HUDEP-2 (cell line): ENCODE measurements around the gene SASH1.

ENCODE experiments used
- DNase-seq, 76 experiments: peaks; one replicate each; lab custom pipeline; 2025; ENCODE audit not compliant: unreplicated experiment in 76 of 76; lab: John Stamatoyannopoulos, UW

SASH1 gene

DNA sequence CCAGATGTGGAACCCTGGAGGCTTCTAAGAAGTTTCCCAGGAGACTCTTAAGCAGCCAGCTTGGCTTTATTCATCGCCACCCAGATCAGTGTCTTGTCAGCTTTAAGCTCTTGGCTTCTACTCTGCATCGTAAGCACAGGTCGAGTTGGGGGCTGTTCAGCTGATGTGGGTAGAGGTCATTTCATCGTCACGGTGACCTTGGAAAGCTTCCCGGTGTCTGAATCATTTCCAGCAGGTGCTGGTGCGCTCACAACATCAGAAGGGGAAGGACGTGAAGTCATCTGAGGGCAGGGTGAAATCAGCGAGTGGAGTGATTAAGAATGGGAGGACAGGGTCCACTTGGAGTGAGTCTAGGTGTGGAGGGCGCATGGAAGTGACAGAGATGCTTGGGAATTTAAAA lies 112.6 kb downstream of the SASH1 start:
- no peak for DNase-seq

DNA sequence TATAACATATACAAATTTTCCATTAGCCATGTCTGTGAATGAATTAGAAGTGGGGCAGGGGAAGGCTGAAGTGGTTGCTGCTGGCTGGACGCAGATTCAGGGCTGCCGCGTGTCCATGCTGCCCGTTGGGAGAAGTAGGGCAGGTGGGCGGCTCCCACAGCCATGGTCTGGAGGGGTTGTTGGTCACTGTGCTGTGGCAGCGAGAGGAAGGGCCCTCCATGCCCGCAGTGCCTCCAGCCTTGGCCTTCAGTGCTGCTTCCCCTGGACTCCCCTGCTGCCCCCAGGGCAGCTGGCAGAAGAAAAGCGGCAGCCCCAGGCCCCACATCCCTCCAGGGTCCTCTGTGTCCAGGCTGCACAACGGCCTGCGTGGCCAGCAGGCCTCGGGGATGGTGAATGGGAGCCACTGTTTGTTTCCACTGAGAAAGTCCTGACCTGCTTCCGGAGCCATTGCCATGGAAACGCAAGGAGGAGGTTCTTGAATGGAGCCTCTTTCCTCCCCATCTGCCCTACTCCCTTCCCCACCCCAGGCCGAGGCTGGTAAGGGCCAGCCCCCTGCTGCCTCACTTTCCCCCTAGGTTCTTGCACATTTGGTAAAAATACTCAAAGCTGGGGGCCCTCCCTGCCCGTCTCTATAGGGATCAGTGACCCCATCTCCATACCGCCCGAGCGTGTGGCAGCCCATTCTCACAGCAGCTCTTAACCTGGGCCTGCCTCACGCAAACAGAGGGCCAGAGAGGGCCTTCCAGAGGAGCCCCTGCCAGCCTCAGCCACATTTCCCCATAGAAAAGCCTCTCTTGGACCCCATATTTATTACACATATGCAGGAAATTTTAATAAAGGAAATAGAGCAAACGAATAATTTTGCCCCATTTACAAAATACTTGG lies 113.3 kb downstream of the SASH1 start:
- no peak for DNase-seq

DNA sequence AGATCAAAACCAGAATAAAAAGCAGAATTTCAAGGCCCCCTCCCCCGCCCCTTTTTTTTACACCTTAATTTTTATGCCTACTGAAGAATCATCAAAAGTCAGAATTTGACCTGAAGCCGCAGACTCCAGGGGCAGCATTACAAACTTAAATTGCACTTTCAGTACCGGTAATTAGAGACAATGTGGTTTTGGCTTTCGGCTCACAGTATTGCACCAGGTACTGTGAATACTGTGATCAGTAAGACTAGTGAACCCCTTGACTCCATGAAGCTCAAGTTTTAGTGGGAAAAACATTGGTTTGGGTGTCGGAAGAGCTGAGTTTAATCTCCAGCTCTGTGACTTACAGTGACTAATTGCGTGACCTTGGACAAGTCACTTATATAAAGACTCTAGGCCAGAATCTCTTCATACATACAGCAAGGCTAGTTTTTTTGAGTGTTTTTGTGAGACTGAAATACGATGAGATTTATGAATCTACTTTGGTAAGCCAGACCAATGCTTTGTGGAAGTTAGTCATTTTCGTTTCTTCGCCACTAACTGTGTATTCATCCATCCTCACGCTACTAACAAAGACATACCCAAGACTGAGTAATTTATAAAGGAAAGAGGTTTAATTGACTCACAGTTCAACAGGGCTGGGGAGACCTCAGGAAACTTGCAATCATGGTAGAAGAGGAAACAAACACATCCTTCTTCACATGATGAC lies 114.7 kb downstream of the SASH1 start:
- no peak for DNase-seq

DNA sequence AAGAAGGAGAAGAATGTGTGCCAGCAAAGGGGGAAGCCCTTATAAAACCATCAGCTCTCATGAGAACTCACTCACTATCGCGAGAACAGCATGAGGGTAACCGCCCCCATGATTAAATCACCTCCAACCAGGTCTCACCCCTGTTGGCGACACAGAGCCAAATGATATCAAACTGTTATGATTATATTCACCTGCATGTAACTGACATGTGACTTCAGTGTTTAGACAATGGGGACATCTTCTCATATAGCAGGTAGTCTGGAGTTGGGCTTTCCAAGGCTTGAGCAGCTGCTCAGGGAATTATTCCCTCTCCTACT lies 115.2 kb downstream of the SASH1 start:
- no peak for DNase-seq

DNA sequence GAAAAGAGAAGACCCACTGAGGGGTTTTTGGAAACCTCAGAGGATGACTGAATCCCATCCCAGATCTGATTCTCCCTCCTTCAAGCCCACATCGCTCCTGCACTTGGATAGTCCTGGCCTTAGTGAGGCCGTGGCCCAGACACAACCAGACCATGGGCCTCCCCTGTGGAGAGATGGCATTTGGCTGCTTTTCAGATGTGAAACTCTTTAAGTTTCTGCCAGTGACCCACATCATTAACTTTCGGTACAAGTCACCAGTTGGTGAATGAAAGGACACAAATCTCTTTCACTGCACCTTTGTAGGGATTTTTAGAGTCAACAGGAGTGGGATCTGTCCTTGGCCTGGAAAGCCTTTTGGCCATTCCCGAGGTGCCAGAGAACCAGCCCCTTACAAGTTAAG lies 116.6 kb downstream of the SASH1 start:
- no peak for DNase-seq

DNA sequence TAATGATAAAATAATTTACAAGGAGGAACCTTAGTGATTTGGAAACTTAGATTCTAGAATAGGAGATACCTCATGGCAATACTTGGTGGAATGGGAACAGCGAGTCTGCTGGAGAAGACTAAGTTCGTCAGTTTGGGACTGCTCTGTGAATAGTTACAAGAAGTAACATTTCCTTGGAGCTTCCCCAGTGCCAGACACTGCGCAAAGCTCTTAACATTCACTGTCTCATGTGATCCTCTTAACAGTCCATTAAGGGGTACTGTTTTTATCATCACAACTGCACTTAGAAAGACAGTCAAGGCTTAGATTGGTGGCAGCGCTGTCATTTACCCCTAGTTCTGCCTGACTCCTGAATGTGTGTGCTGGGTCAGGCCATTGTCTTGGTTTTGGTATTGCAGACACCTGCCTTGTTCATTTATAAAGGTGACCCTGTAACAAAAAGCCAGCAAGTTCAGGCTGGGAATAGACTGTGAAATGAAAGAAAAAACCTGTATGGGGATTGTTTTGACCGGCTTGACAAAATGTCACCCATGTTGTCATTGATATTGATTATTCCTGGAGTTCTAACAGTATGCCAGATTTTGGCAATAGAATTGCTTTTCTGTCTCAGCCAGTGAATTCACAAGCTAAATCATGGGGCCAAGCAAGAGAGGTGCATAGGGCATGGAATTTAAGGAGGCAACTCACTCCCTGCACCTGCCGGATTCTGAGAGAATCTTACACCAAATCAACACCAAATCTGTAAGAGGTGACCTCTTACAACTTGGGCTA lies 118.4 kb downstream of the SASH1 start:
- DNase-seq, result no peak

DNA sequence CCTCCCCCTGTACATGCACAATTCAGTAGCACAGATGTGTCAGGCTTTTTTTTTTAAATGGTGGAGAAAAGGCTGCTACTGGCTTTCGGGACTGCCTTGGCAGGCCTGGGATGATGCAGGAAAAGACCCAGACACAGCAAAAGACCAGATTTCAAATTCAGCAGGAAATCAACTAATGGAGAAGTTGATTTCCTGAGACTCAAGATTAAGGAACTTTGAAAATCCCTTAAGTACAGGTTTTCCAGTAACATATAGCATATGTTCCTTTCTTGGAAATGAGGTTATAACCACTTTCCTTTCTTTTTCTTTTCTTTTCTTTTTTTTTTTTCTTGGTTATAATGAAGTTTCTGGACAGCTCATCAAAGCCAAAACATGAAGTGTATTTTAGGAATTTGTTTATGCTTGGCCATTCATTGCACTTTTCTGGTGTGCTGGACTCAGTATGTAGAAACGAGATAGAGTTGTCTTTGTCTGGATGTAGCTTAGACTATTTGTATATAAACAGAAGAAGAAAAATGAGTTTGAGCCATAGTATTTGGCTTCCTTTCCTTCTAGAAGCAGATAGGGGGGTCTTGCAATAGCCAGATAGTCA lies 119.4 kb downstream of the SASH1 start:
- DNase-seq, result no peak

DNA sequence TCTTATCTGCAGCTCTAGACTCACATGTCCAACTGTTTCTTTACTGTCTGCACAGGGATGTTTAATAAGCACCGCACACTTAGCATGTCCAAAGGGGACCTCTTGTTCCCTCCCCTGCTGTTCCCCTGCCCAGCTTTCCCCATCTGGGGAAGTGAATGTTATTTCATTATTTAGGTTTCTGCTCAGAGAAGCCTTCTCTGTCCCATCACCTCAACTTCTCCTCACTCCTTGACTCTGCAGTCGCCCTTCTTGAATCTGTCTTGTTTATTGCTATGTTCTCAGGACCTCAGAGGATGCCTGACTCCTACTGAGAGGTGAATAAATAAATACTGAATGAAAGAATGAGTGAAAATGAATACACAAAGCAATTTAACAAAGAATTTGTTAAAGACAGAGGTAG lies 121.0 kb downstream of the SASH1 start:
- DNase-seq, result no peak

DNA sequence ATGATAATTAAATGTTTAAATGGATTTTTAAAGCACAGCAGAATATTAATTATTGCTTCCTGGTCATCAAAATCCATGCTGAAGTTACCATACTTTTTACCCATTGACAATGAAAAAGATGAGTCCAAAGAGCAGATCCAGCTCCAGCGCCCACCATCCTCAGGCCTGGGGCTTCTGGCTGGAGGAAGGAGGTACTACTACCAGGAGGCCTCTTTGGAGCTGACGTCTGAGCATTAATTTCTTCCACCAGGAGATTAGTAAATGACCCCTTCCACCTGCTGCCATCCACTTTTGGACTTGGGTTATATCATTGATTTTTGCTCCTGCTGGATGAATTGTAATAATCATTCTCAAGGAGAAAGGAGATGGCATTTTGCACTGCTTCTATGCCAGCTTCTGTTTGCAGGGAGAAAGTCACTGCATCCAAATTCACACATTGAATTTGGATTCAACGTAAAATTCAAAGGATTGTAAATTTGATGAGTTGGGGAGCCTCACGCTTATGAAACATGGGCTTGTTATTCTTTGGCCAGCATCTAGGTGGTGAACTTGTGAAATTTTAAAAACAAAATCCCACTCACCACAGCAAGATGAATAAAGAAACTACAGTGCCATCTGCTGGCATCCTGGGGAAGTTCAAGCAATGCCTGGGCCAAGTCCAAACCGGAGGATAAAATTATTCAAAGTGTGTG lies 121.8 kb downstream of the SASH1 start:
- DNase-seq, result peak in 52 of 76 experiments; percentile 5 to 77 (median 30)

DNA sequence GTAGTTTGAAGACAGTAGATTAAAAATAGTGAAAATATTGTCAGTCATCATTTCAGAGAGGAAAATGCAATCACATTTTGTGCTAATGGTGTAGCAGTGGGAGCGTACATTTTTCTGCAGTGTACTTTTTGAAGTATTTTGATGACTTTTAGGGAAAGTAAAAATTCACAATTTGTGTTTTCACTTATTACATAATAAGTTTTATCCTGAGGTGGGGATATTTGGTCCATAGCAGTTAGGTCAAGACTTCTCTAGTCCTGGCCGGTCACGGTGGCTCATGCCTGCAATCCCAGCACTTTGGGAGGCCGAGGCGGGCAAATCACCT lies 122.3 kb downstream of the SASH1 start:
- DNase-seq, result no peak

DNA sequence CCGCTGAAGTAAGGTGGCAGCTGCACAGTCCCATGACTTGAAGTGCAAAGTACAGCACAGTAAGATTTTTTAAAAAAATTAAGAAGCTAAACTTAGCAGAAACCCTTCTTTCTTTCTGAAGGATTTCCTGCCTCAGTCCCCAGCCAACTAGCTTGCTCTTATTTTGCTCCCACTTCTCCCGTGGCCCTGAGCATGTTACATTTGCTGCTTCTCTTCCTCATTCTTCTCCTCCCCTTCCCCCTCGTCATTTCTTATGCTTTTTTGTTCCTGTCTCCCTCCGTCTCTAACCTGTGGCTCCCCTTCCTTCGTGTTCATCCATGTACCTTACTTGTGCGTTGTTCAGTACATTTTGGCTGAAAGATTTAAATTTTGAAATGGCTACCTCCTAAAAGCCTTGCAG lies 123.0 kb downstream of the SASH1 start:
- no peak for DNase-seq

DNA sequence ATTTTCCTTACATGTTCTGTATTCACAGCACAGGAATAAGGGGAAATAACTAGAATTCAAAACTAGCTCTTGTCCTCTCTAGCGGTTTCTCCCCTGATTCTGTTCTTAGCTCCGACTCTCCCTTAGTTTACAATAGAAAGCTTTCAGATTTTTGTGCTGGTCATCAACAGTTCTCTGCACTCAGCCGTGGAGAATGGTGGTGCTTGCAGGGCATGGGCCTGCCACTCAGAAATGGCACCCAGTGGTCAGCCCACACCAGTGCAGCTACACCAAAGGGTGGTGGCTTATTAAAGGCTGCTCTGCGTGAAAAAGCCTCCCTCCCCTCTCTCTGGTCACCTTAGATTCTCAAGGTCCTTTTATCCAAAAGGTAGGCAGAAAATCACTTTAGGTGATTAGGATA lies 123.5 kb downstream of the SASH1 start:
- no peak for DNase-seq

DNA sequence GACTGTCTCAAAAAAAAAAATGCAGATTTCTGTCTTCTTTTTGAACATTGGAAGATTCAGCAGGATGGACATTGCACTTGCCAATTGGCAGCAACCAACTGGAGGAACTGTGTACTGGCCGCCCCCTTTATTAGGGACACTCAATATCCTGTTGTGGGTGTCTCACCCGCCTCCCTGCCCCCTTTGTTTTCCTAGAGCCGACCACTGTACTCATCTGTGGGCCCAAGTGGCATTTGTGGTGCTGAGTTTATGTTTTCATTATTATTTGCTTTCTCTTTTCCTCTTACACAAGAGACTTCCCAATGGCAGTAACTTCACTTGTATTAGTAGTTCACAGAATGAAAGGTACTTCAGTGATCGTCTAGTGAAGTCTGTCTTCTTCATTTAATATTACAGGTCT lies 125.3 kb downstream of the SASH1 start:
- no peak for DNase-seq

DNA sequence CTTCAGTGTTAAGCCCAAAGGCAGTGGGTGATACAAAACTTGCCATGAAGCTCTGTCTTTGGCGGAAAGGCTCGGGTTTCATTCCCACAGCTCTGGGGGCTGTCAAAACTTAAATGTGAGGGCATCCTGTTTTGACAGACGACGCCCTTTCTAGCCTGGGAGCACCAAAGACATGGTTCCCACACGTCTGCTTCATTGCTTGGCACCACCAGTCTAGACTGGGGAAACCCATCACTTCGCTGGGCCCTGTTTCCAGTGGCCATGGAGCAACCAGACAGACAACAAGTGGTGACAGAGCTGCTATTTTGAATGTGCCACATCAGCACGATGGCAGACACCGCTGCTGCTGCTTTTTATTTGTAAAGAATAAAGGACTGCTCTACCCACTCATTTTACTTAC lies 127.5 kb downstream of the SASH1 start:
- no peak for DNase-seq

DNA sequence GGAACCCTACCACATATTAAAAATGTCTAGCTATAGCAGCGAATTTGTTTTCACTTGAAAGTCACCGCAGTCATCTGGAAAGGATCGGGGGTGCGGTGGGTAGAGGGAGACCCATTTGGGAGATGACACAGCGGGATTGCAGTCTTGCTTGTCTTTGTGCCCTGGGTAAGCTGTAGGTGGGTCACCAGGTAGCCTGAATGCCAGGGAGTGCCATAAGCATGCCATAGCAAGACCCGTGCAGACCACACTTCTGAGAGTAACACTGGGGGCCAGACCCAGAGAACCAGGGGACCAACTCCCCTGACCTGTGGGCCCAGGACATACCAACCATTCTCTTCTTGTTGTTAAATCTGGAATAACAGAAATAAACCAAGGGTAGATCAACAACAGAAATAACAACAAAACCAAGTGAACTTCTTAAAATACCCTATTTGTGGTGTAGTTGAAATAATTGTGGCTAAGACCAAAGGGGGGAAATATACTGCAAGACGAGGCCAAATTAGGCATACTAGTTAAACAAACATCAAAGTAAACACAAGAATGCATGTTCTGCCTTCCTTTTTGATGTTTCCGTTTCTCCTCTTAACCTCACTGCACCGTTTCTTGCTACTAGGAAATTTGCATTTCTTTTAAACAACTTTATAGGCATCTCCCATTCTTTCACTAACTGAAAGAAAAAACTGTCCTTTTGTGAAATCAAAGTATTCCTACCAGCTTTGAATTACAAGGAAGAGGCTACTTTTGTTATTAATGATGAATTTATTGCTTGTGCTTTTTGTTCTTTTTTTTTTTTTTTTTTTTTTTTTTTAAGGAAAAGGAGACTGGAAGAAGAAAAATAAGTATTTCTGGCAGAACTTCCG lies 128.2 kb downstream of the SASH1 start:
- no peak for DNase-seq

DNA sequence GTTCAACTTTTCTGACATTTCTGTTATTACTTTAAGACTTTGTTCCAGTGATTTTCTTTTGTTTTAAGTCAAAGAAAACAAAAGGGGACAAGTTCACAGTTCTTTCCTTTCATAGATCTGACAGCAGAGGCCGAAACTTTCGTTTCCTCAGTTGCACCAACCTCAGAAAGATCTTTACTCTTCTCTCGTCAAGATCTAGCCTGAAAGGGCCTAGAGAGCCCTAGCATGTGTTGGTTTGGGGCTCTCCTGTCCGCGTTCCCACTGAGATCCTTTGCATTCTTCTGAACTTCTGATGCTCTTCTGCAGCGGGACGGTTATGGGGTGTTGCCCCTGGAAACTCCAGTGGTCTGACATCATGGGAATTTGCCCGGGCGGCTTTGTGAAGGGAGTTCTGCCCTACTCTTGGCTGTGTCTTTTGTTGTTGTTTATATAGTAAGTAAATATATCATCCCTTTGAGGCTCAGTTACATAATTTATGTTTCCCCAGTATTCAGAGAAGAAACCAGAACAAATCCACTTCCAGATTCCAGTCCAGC lies 129.1 kb downstream of the SASH1 start:
- DNase-seq, result no peak

DNA sequence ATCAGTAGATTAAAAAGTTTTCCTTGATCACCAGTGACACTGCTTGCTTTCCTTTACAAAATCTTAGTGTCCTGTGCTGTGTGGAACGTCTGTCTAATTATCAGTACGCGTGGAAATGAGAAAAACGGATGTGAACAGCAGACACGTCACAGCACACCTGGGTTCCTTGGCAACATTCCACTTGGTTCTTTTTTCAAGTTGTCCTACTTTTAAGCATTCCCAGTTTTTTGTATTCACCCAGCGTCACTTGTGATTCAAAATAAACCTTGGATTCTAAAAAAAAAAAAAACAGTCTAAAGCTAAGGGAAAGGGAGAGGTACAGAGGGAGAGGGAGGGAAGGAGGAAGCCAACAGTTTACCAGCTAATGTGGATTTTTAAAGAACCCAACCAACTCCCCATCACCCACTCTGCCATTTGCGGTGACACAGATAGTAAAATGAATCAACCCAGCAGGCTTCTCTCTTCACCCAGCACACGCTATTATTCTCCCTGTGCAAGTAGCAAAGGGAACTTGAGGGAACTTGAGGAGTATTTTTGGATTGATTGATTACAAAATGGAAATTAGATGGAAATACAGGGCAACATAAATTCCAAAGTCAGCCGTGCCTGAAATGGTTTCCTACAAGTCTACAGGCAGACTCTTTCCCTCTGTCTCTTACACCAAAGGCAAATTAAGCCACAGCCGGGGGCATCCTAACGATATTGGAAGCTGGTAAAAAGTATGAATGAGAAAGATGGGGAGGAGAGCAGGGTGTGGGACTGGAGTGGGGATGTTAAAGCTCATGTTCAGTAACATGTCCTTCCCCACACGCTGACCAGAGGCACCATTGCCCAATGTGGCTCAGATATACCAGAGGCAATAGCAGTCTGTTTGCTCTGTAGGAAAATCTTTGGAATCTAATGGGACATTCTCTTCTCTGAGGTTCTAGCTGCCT lies 129.8 kb downstream of the SASH1 start:
- DNase-seq, result no peak

DNA sequence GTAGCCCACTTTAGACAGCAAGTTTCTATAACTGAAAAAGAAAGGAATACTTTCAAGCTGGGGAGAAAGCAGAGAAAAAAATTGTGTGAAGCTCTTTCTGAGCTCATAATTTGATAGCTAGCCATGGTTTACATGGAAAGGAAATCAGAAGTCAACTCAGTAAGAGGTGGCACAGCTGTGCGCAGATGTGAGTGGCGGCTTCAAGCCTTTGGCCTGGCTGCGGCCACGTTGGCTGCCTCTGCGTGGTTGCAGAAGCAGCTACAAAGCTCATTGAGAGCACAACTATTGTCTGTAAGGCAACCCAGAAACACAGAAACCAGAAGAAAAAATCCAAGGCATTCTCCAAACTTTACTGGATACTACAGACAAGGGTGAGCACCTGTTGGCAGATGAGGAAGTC lies 136.9 kb downstream of the SASH1 start:
- no peak for DNase-seq

DNA sequence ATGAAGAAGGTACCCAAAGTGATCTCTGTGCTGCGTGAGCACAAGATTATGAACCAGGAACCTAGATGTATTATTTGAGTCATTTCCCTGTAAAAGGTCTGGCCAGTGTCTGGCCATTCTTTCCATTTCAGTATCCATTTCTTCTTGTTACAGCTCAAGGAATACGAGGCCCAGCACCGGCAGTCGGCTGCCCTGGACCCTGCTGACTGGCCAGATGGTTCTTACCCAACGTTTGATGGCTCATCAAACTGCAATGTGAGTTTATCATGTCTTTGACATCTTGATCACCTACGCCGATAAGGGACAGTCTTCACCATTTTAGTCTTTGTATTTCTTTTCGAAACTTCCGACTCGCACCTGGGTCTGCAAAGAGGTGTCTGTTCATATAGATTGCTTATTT lies 144.8 kb downstream of the SASH1 start:
- DNase-seq, result no peak
